DND-41 (cell line): ENCODE measurements around the gene SGPL1.

Experiments
- CTCF ChIP-seq: IDR thresholded peaks from 2 replicates; pipeline ENCODE4 v1.5.1; 2012; ENCODE audit warnings: borderline replicate concordance, low read length, moderate library complexity, mild to moderate bottlenecking; ENCODE audit not compliant: poor library complexity, severe bottlenecking; ENCODE audit errors: extremely low read depth
- EZH2 ChIP-seq: IDR thresholded peaks from 3 replicates; pipeline ENCODE4 v1.6.1; 2012; ENCODE audit warnings: borderline replicate concordance, low read depth, mild to moderate bottlenecking, moderate library complexity, low read length, inconsistent platforms; ENCODE audit not compliant: severe bottlenecking

GRCh38 chr10:70892631-70893030, 76.9 kb downstream of the SGPL1 start:
- no peak for TF ChIP-seq EZH2
- no peak for TF ChIP-seq CTCF
